ENCODE results near the gene GFRA3. TPM values are rescaled to one million over a fixed set of nuclear protein-coding genes. Genes with fewer than 3 reads are reported as not detected.

Gene GFRA3
- total RNA-seq, result not detected in 2 replicates

GRCh38 chr5:138274189-138274853 is at the start of gene GFRA3:
Gene GFRA3, minus strand, starts transcription at chr5:138274621. Its CDS starts 197 bp downstream, at chr5:138274424.

GRCh38 chr5:138213161-138214029 is 61.0 kb downstream of the GFRA3 start, which contains the start of gene CDC23:
Gene CDC23, minus strand, starts transcription at chr5:138213323. Its CDS starts 11 bp downstream, at chr5:138213312.

Other genes starting within 250 kb of the GFRA3 start
- 28.2 and 31.8 TPM in 2 replicates for gene FAM13B, start 241.5 kb downstream of the GFRA3 start, total RNA-seq
- not detected in 2 replicates for gene WNT8A, start 190.6 kb downstream of the GFRA3 start, total RNA-seq
- gene NME5, start 135.2 kb downstream of the GFRA3 start, total RNA-seq, result 0.43 and 1.6 TPM in 2 replicates
- 26.8 and 36.5 TPM in 2 replicates for gene BRD8, start 96.0 kb downstream of the GFRA3 start, total RNA-seq
- gene KIF20A, start 95.5 kb downstream of the GFRA3 start, total RNA-seq, result 9.8 and 18.5 TPM in 2 replicates
- gene CDC23, start 61.3 kb downstream of the GFRA3 start, total RNA-seq, result 31.8 and 38.6 TPM in 2 replicates
- 2.4 and 4.1 TPM in 2 replicates for gene CDC25C, start 57.2 kb upstream of the GFRA3 start, total RNA-seq
- 38.6 and 42.0 TPM in 2 replicates for gene FAM53C, start 63.6 kb upstream of the GFRA3 start, total RNA-seq
- gene KDM3B, start 78.1 kb upstream of the GFRA3 start, total RNA-seq, result 65.1 and 75.0 TPM in 2 replicates
- gene REEP2, start 164.4 kb upstream of the GFRA3 start, total RNA-seq, result 0.11 and 0.79 TPM in 2 replicates
- gene EGR1, start 190.9 kb upstream of the GFRA3 start, total RNA-seq, result 11.4 and 17.3 TPM in 2 replicates

All from placental epithelial cell (primary cell).